NCI-H226 (cell line): Measurements from ENCODE around the gene FSTL3.
"Not testable (repeated sequence)": the region's sequence is repeated elsewhere in the genome, so short reads cannot be mapped to it uniquely, and the experiment has no call there.

ENCODE experiments used
- DNase-seq: peaks from one replicate; pipeline ENCODE4 v3.0.0-alpha.2; 2015

Gene FSTL3

DNA sequence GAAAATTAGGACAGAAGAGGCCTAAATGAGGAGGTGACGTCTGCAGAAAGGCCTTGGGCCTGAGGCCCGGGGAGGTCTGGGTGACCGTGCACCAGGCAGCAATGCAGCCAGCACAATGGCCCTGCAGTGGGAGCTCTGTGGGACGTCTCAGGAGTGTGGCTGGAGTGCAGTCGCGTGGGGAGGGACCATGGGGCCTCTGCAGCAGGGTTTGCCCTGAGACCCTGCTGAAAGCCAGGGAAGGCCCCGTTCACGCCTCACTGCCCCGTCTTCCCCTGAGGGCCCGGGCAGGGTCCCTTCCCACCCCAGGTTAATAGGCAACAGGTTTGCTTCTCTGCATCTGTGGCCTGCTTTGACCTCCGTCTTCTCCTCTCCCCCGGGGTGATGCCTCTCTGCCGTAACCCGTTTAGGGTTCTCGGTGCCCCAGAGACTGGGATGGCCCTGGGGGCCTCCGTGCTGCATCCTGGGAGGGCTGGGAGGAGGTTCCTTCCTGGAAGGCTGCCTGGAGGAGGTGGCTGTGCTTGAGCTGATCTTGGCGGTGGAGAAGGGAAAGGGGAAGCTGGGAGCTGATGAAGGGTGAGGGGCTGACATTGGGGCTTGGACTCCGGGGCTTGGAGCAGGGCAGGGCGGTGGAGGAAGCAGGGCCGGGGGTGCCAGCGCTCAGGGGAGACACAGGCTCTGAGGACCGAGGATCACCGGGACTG is 42.2 kb downstream of the FSTL3 start:
- DNase-seq = no peak

DNA sequence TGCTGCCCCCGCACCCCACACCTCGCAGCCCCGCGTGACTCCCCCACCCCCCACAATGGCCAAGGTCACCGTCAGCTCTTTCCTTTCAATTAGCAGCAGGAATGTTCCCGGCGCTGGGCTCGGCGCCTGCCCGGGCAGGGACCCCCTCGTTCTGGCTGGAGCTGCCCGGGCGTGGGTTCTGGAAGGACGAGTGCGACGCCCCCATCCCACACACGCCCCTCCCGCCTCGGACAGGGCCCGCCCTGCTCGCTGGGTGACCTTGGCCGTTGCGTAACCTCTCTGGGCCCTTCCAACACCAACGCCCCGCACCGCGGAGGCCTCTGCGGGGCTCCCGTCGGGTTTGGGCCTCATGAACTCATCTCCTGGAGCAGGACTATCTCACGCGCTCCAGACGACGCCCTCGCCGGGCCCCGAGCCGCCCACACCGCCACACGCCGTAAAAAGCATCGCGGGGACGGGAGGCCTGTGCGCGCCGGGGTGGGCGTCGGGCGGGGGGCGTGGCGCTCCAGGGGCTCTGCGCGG is 42.9 kb downstream of the FSTL3 start:
- DNase-seq = no peak

- no peak for DNase-seq
Observed at GRCh38 chr19:719636-720344, 43.6 kb downstream of the FSTL3 start.

GRCh38 chr19:720345-721160 is 44.4 kb downstream of the FSTL3 start:
- no peak for DNase-seq

DNA sequence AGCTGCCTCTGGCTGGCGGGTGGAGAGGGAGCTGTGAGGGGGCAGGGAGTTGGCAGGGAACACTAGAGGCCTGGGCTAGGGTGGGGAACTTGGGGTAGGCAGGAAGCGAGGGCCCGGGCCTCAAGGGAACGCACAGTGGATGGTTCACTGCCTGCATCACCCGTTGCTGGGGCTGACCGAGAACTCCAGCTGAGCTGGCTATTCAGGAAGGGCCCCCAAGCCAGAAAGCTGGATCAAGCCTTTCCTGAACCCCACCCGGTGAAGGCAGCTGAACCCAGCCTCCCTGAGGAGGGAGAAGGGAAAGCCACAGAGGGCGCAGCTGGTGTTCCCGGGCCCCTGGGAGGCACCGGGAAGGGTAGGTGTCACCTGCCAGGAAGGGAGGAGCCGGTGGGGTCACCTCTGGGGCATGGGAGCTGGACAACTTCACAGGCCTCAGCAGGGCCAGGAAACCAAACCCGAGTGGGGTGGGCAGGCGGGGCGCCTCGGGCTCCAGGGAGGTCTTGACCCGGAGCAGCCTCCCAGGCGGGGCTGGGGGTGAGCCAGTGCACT is 46.4 kb downstream of the FSTL3 start:
- DNase-seq = no peak

GRCh38 chr19:723247-723646 is 47.1 kb downstream of the FSTL3 start:
- no peak for DNase-seq

DNA sequence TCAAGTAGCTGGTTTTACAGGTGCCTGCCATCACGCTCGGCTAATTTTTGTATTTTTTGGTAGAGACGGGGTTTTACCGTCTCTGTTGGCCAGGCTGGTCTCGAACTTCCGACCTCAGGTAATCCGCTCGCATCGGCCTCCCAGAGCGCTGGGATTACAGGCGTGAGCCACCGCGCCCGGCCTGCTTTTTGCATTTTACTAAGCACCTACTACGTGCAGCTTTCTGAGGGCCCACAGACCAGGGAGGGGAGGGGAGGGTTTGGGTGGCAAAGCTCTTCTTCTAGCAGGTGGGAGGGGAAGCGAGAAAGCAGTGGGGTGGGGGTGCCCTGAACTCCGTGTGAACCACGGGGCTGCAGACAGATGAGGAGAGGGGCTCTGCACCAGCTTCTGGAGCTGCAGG is 47.5 kb downstream of the FSTL3 start:
- DNase-seq = no peak

DNA sequence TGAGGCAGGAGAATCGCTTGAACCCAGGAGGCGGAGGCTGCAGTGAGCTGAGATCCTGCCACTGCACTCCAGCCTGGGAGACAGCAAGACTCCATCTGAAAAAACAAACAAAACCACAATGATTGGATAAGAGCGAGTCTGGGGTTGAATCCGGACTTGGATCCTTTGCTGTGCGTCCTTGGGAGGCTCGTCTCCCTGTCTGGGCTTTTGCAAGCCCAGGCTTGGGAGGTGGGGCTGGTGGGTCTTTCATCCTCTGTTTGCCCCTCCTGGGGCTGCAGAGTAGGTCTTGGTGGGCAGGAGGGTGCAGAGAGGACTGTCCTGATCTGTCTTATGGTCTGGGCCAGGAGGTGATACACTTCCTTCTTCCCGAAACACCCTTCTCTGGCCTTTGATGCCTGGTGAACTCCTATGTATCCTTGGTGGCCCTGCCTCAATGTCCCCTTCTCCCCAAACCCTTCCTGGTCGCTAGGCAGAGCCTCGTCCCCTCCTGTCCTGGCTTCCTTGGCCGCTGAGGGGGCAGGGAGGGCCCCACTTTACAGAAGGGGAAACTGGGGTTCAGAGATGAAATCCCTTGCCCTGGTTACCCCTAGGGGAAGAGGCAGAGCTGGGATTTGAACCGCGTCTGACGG is 49.4 kb downstream of the FSTL3 start:
- no peak for DNase-seq

DNA sequence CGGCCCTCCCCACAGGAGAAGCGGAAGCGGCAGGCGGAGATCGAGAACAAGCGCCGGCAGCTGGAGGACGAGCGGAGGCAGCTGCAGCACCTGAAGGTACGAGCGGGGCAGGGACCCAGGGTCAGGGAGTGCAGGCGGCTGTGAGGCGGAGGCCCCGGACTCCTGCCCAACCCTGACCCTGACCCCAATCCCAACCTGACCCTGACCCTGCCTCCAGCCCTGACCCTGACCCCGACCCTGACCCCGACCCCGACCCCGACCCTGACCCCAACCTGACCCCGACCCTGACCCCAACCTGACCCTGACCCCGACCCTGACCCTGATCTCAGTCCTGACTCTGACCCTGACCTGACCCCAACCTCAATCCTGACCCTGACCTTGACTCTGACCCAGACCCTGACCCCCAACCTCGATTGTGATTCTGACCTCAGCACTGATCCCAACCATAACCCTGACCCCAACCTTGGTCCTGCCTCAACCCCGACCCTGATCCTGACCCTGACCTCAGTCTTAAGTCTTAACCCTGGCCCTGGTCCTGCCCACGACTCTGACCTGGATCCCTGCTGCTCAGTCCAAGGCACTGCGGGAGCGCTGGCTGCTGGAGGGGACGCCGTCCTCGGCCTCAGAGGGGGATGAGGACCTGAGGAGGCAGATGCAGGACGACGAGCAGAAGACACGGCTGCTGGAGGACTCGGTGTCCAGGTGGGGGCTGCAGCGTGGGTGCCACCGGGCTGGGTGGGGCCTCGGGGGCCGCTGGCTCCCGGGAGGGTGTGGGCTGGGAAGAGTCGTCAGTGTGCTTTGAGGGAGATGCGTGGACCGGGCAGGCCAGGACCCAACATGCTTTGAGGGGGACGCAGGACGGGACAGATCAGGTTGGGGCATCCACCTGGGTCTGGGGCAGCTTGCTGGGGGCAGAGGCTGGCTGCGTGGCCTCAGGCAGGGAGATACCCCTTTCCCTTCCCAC is 51.1 kb downstream of the FSTL3 start:
- DNase-seq = no peak

GRCh38 chr19:728011-728410 is 51.8 kb downstream of the FSTL3 start:
- DNase-seq = no peak

DNA sequence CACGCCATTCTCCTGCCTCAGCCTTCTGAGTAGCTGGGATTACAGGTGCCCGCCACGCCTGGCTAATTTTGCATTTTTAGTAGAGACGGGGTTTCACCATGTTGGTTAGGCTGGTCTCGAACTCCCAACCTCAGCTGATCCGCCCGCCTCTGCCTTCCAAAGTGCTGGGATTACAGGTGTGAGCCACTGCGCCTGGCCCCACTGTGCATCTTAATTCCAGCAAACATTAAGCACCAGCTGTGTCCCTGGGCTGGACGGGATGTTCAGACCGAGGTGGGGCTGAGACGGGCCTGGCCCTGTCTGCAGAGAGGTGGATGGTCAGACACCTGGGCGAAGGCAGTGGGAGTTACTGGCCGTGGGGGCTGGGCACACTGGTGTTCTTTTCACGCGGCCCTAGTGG is 53.4 kb downstream of the FSTL3 start:
- not testable (repeated sequence) for DNase-seq

DNA sequence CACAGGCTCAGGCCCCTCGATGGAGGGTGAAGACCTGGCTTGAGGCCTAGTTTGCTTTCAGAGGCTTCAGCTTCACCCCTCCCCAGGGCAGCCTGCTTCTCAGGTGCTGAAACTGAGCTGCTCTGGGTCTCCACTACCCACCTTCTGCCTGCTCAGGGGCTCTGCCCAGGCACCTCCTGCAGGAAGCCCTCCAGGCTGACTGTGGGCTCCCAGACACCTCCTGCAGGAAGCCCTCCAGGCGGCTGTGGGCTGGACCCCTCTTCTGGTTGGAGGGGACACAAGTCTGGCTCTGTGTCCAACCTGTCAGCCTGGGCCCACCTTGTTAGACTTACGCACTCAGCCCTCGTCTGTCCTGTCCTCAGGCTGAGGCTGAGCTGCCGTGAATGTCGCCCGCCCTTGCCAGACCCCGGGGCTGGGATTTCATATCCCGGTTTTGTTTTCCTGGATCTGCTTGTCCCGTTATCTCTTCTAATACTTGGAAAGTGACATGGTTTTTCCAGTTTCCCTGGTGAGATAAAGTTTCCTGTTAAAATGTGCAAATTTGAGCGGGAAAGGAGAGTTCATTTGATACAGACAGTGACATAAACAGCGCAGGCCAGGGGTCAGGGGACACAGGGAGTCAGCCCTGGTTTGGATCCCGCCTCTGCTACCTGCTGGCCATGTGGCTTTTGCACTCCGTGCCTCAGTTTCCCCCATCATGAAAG is 53.9 kb downstream of the FSTL3 start:
- DNase-seq = no peak

- DNase-seq = no peak
Observed at GRCh38 chr19:731000-731399, 54.8 kb downstream of the FSTL3 start.

GRCh38 chr19:732148-733069 is 56.2 kb downstream of the FSTL3 start:
- no peak for DNase-seq
